HepG2 (cell line): Measurements from ENCODE around the gene PLOD3. TPM values are rescaled to one million over a fixed set of nuclear protein-coding genes. Genes with fewer than 3 reads are reported as not detected.

Experiments used
- ATF5 ChIP-seq: sonication (generic); formaldehyde crosslinking; IDR thresholded peaks from 2 replicates; pipeline ENCODE4 v1.4.0; 2020; ENCODE audit warnings: mild to moderate bottlenecking, low read depth, missing genetic modification reagents
- CBX5 ChIP-seq: sonication (generic); formaldehyde crosslinking; IDR thresholded peaks from 2 replicates; pipeline ENCODE4 v1.4.0; 2020; ENCODE audit warnings: missing genetic modification reagents, borderline replicate concordance
- FIP1L1 ChIP-seq: fragments of 200-400 bp; formaldehyde crosslinking; IDR thresholded peaks from 2 replicates; pipeline ENCODE4 v1.6.1; 2018; ENCODE audit warnings: low read depth, mild to moderate bottlenecking, low read length, moderate library complexity, borderline replicate concordance; ENCODE audit not compliant: insufficient read depth
- FOXK2 ChIP-seq: fragments of 450-650 bp; IDR thresholded peaks from 2 replicates; pipeline ENCODE4 v1.6.1; 2016
- HOXA9 ChIP-seq: sonication (generic); formaldehyde crosslinking; IDR thresholded peaks from 2 replicates; pipeline ENCODE4 v1.8.1; 2022; ENCODE audit warnings: missing genetic modification reagents, mild to moderate bottlenecking, moderate library complexity, borderline replicate concordance
- IKZF5 ChIP-seq: IDR thresholded peaks from 2 replicates; pipeline ENCODE4 v1.6.1; 2018; ENCODE audit warnings: missing genetic modification reagents, mild to moderate bottlenecking, missing compliant biosample characterization
- KAT2B ChIP-seq: fragments of 150-350 bp; IDR thresholded peaks from 2 replicates; pipeline ENCODE4 v1.6.1; 2014; ENCODE audit warnings: low read depth, low read length, borderline replicate concordance
- KLF9 ChIP-seq: IDR thresholded peaks from 2 replicates; pipeline ENCODE4 v1.6.1; 2016; ENCODE audit warnings: low read depth
- MED13 ChIP-seq: sonication (generic); formaldehyde crosslinking; IDR thresholded peaks from 2 replicates; pipeline ENCODE4 v1.5.0; 2020; ENCODE audit warnings: missing genetic modification reagents
- MED8 ChIP-seq: sonication (generic); formaldehyde crosslinking; IDR thresholded peaks from 2 replicates; pipeline ENCODE4 v1.8.1; 2023; ENCODE audit warnings: mild to moderate bottlenecking, missing genetic modification reagents; ENCODE audit not compliant: insufficient replicate concordance
- MYC ChIP-seq: sonication (generic); formaldehyde crosslinking; IDR thresholded peaks from 2 replicates; pipeline ENCODE4 v1.9.0; 2021; ENCODE audit warnings: missing genetic modification reagents, borderline replicate concordance
- RFXAP ChIP-seq: sonication (generic); formaldehyde crosslinking; IDR thresholded peaks from 2 replicates; pipeline ENCODE4 v1.4.0; 2020; ENCODE audit warnings: missing genetic modification reagents, borderline replicate concordance
- SIX4 ChIP-seq: sonication (generic); formaldehyde crosslinking; IDR thresholded peaks from 2 replicates; pipeline ENCODE4 v1.4.0; 2020; ENCODE audit warnings: missing genetic modification reagents
- SNAPC2 ChIP-seq: sonication (generic); formaldehyde crosslinking; IDR thresholded peaks from 2 replicates; pipeline ENCODE4 v1.8.1; 2022; ENCODE audit warnings: mild to moderate bottlenecking, missing genetic modification reagents
- THAP8 ChIP-seq: sonication (generic); formaldehyde crosslinking; IDR thresholded peaks from 2 replicates; pipeline ENCODE4 v1.5.1; 2020; ENCODE audit warnings: missing genetic modification reagents, mild to moderate bottlenecking, borderline replicate concordance
- ZBTB46 ChIP-seq: sonication (generic); formaldehyde crosslinking; IDR thresholded peaks from 2 replicates; pipeline ENCODE4 v1.4.0; 2020; ENCODE audit warnings: mild to moderate bottlenecking, missing genetic modification reagents, borderline replicate concordance
- ZNF30 ChIP-seq: sonication (generic); formaldehyde crosslinking; IDR thresholded peaks from 2 replicates; pipeline ENCODE4 v1.5.0; 2020; ENCODE audit warnings: mild to moderate bottlenecking, missing genetic modification reagents
- ZNF337 ChIP-seq: sonication (generic); formaldehyde crosslinking; IDR thresholded peaks from 2 replicates; pipeline ENCODE4 v1.5.1; 2020; ENCODE audit warnings: missing genetic modification reagents, low read depth, mild to moderate bottlenecking, borderline replicate concordance
- ZNF382 ChIP-seq: sonication (generic); formaldehyde crosslinking; IDR thresholded peaks from 2 replicates; pipeline ENCODE4 v1.5.0; 2020; ENCODE audit warnings: missing genetic modification reagents, mild to moderate bottlenecking, borderline replicate concordance
- ZNF530 ChIP-seq: sonication (generic); formaldehyde crosslinking; IDR thresholded peaks from 2 replicates; pipeline ENCODE4 v1.5.0; 2020; ENCODE audit warnings: low read depth, mild to moderate bottlenecking, missing genetic modification reagents
- ZNF569 ChIP-seq: sonication (generic); formaldehyde crosslinking; IDR thresholded peaks from 2 replicates; pipeline ENCODE4 v1.5.0; 2020; ENCODE audit warnings: mild to moderate bottlenecking, missing genetic modification reagents, moderate library complexity, borderline replicate concordance
- ZNF660 ChIP-seq: sonication (generic); formaldehyde crosslinking; IDR thresholded peaks from 2 replicates; pipeline ENCODE4 v1.5.1; 2020; ENCODE audit warnings: mild to moderate bottlenecking, low read depth, missing genetic modification reagents, borderline replicate concordance
- polyA plus RNA-seq, 8 experiments: library from polyadenylated mRNA; depleted of rRNA in 3 of 8; stranded (reverse) in 7 of 8; unstranded in 1 of 8; fragments of >200 nt; fragmentation: Illumina TruSeq in 4 of 8; extraction: Trizol in 4 of 8; gene quantifications; 2 replicates each; pipeline versions ENCODE4 v1.2.1 to v1.2.3, GENCODE V29; 2011 to 2016; ENCODE audit warnings: low read depth in 4 of 8, missing spikeins in 1 of 8, mixed read lengths in 1 of 8; ENCODE audit not compliant: insufficient read depth in 1 of 8
- total RNA-seq, 5 experiments: library from RNA; depleted of rRNA; stranded (reverse); fragments of >200 nt; fragmentation: Illumina TruSeq; extraction: Trizol; gene quantifications; 2 replicates each; pipeline ENCODE4 v1.2.3, GENCODE V29; 2016; ENCODE audit warnings: low read depth in 1 of 5
- TF ChIP-seq, protein P1 (sequence below): IDR thresholded peaks from 2 replicates; pipeline ENCODE4 v1.6.1; 2016; ENCODE audit warnings: missing compliant biosample characterization, missing genetic modification reagents, borderline replicate concordance

Gene PLOD3
- total and polyA plus RNA-seq, 2 of the 13 experiments (the other 11 are each of a cell fraction or from before 2014, with no cell fraction given), result 65.8 to 67.4 TPM

DNA sequence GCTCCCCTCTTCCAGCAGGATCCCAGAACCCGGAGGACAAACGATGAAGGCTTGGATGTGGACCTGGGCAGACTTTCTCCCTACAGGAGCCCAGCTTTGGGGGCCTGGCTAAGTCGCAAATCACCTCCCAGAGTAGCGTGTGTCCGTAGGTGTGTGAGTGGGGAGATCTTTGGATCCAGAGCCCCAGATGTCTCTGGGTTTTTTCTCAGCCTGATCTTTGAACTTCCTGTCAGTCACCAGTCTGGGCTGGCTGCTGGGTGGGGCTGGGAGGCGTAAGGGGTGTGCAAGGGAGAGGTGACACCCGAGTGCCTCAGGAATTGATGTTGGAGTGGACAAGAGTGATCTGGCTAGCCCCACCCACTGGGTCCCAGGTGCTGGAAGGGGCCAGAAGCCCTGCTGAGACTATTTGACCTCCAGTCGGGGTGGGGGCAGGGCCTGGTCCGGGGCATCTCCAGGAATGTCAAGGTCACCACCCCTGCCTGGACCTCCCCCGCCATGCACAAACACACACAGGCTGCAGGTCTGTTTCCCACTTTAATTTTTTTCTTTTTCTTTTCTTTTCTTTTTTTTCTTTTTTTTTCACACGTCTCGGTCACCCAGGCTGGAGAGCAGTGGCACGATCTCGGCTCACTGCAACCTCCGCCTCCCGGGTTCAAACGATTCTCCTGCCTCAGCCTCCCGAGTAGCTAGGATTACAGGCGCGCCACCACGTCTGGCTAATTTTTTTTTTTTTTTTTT, 16.4 kb downstream of the PLOD3 start, which contains the start of gene MOGAT3 (continued):
- TF ChIP-seq ZNF530 (CRISPR knock-in tag) (no peak), KLF9 (CRISPR knock-in tag) (no peak), SNAPC2 (CRISPR knock-in tag) (no peak), MED13 (CRISPR knock-in tag) (no peak), ZNF337 (CRISPR knock-in tag) (no peak), FOXK2 (peak; percentile 53; the same call in 1 of the 2 replicates), RFXAP (peak; percentile 42; the same call in 1 of the 2 replicates), CBX5 (CRISPR knock-in tag) (peak; percentile 70), KAT2B (no peak), FIP1L1 (no peak), ZNF382 (CRISPR knock-in tag) (no peak), MED8 (CRISPR knock-in tag) (peak; percentile 53), SIX4 (peak; percentile 75), ZNF30 (CRISPR knock-in tag) (no peak), THAP8 (CRISPR knock-in tag) (no peak), ATF5 (CRISPR knock-in tag) (no peak), IKZF5 (peak; percentile 87; the same call in 1 of the 2 replicates), MYC (CRISPR knock-in tag) (peak; percentile 60; the same call in 1 of the 2 replicates), ZNF569 (CRISPR knock-in tag) (no peak), HOXA9 (CRISPR knock-in tag) (no peak), ZBTB46 (CRISPR knock-in tag) (no peak), ZNF660 (no peak)
- TF ChIP-seq, protein P1, sequence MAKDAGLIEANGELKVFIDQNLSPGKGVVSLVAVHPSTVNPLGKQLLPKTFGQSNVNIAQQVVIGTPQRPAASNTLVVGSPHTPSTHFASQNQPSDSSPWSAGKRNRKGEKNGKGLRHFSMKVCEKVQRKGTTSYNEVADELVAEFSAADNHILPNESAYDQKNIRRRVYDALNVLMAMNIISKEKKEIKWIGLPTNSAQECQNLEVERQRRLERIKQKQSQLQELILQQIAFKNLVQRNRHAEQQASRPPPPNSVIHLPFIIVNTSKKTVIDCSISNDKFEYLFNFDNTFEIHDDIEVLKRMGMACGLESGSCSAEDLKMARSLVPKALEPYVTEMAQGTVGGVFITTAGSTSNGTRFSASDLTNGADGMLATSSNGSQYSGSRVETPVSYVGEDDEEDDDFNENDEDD, result peak; percentile 67; the same call in 1 of the 2 replicates
